ENCODE results near the gene CDHR5. TPM values are rescaled to one million over a fixed set of nuclear protein-coding genes. Genes with fewer than 3 reads are reported as not detected.
A peak's percentile ranks its signal among the peaks of the same experiment; 100 is the strongest.

CDHR5 gene
- total RNA-seq, 1 experiment from 2014 or later: not detected

- H3K27ac ChIP-seq (ENCODE audit: low read depth, low read length, poor library complexity, severe bottlenecking): peak overlapping the region; percentile 88
- no TSS peak for BruUV-seq (replicated peaks)
- H3K27me3 ChIP-seq (replicated peaks; ENCODE audit: insufficient read depth, low read depth, low read length, poor library complexity): no peaks in the 10 kb centered on the region
- H3K4me3 ChIP-seq (ENCODE audit: low read depth, low read length, poor library complexity, severe bottlenecking): peak overlapping the region; percentile 64
- CTCF ChIA-PET: interaction anchor here (0.6 kb wide), 1 partner anchor 218 kb away, joined by 3 read pairs; no protein-coding TSS in a partner anchor
- DNase-seq (ENCODE audit: low spot score): peak; percentile 96
- no peak for TF ChIP-seq EZH2 (IDR thresholded peaks at IDR 0.05; ENCODE audit: borderline replicate concordance, low read depth, low read length, poor library complexity, severe bottlenecking)
- no peak for TF ChIP-seq CTCF (conservative IDR thresholded peaks at IDR 0.05; ENCODE audit: low read depth, low read length)
- POLR2A ChIA-PET (ENCODE audit: low non-redundant PET): no interaction called here
- intact Hi-C loops (cut with micrococcal nuclease; ENCODE audit: unreplicated experiment): no loop called here
- H3K36me3 ChIP-seq (ENCODE audit: insufficient read depth, low read length, poor library complexity, severe bottlenecking): no peaks in the 10 kb centered on the region
- H3K4me1 ChIP-seq (ENCODE audit: insufficient read depth, low read length, poor library complexity, severe bottlenecking): no peaks in the 10 kb centered on the region
- H3K9me3 ChIP-seq (ENCODE audit: low read depth, low read length, poor library complexity, severe bottlenecking): no peaks in the 10 kb centered on the region
Measured at GRCh38 chr11:568306-569157, 56.2 kb downstream of the CDHR5 start.

- TF ChIP-seq EZH2 (IDR thresholded peaks at IDR 0.05; ENCODE audit: borderline replicate concordance, low read depth, low read length, poor library complexity, severe bottlenecking) (no peak), CTCF (conservative IDR thresholded peaks at IDR 0.05; ENCODE audit: low read depth, low read length) (no peak)
- peak overlapping the region; percentile 64 for H3K4me3 ChIP-seq (ENCODE audit: low read depth, low read length, poor library complexity, severe bottlenecking)
- DNase-seq (ENCODE audit: low spot score): no peak
- BruUV-seq (replicated peaks): no TSS peak
- peak overlapping the region; percentile 42 for H3K27ac ChIP-seq (ENCODE audit: low read depth, low read length, poor library complexity, severe bottlenecking)
- H3K27me3 ChIP-seq (replicated peaks; ENCODE audit: insufficient read depth, low read depth, low read length, poor library complexity): no peaks in the 10 kb centered on the region
- H3K36me3 ChIP-seq (ENCODE audit: insufficient read depth, low read length, poor library complexity, severe bottlenecking): no peaks in the 10 kb centered on the region
- no peaks in the 10 kb centered on the region for H3K4me1 ChIP-seq (ENCODE audit: insufficient read depth, low read length, poor library complexity, severe bottlenecking)
- ChIA-PET CTCF (no interaction called here), POLR2A (ENCODE audit: low non-redundant PET) (no interaction called here)
- no peaks in the 10 kb centered on the region for H3K9me3 ChIP-seq (ENCODE audit: low read depth, low read length, poor library complexity, severe bottlenecking)
- intact Hi-C loops (cut with micrococcal nuclease; ENCODE audit: unreplicated experiment): no loop called here
Measured at GRCh38 chr11:567629-568292, 57.0 kb downstream of the CDHR5 start.

- ChIA-PET POLR2A (ENCODE audit: low non-redundant PET) (no interaction called here), CTCF (no interaction called here)
- H3K27me3 ChIP-seq (replicated peaks; ENCODE audit: insufficient read depth, low read depth, low read length, poor library complexity): no peaks in the 10 kb centered on the region
- no TSS peak for BruUV-seq (replicated peaks)
- intact Hi-C loops (cut with micrococcal nuclease; ENCODE audit: unreplicated experiment): no loop called here
- H3K4me1 ChIP-seq (ENCODE audit: insufficient read depth, low read length, poor library complexity, severe bottlenecking): no peaks in the 10 kb centered on the region
- H3K27ac ChIP-seq (ENCODE audit: low read depth, low read length, poor library complexity, severe bottlenecking): no peak overlapping the region
- no peaks in the 10 kb centered on the region for H3K9me3 ChIP-seq (ENCODE audit: low read depth, low read length, poor library complexity, severe bottlenecking)
- H3K36me3 ChIP-seq (ENCODE audit: insufficient read depth, low read length, poor library complexity, severe bottlenecking): no peaks in the 10 kb centered on the region
- DNase-seq (ENCODE audit: low spot score): no peak
- H3K4me3 ChIP-seq (ENCODE audit: low read depth, low read length, poor library complexity, severe bottlenecking): peak overlapping the region; percentile 64
- TF ChIP-seq EZH2 (IDR thresholded peaks at IDR 0.05; ENCODE audit: borderline replicate concordance, low read depth, low read length, poor library complexity, severe bottlenecking): no peak
- TF ChIP-seq CTCF (conservative IDR thresholded peaks at IDR 0.05; ENCODE audit: low read depth, low read length): no peak
Measured at GRCh38 chr11:567011-567628, 57.6 kb downstream of the CDHR5 start.

Small RNAs within 50 kb of the gene (microRNA-seq; reads per million reads assigned to microRNA genes)
- gene MIR210: 163 reads per million, percentile 69 among the genes with 10 or more reads in this experiment

Other genes starting within 250 kb of the CDHR5 start
- not detected in 2 replicates for gene PKP3, start 230.7 kb downstream of the CDHR5 start, total RNA-seq (2021)
- gene SIGIRR, start 210.0 kb downstream of the CDHR5 start, total RNA-seq (2021): 16.6 and 17.6 TPM in 2 replicates
- 0.26 TPM in 1 of 2 replicates, not detected in the other for gene ANO9, start 182.9 kb downstream of the CDHR5 start, total RNA-seq (2021)
- 33.5 and 37.6 TPM in 2 replicates for gene PTDSS2, start 174.7 kb downstream of the CDHR5 start, total RNA-seq (2021)
- gene RNH1, start 117.7 kb downstream of the CDHR5 start, total RNA-seq (2021): 94.6 and 95.4 TPM in 2 replicates
- gene HRAS, start 89.4 kb downstream of the CDHR5 start, total RNA-seq (2021): 82.8 and 90.2 TPM in 2 replicates
- 2.1 and 2.5 TPM in 2 replicates for gene LRRC56, start 87.4 kb downstream of the CDHR5 start, total RNA-seq (2021)
- gene LMNTD2, start 64.2 kb downstream of the CDHR5 start, total RNA-seq (2021): 1.1 and 1.7 TPM in 2 replicates
- 4.6 and 6.2 TPM in 2 replicates for gene RASSF7, start 64.0 kb downstream of the CDHR5 start, total RNA-seq (2021)
- 40.2 and 43.0 TPM in 2 replicates for gene PHRF1, start 48.5 kb downstream of the CDHR5 start, total RNA-seq (2021)
- 8.7 and 8.8 TPM in 2 replicates for gene IRF7, start 9.0 kb downstream of the CDHR5 start, total RNA-seq (2021)
- gene SCT, start 2.2 kb upstream of the CDHR5 start, total RNA-seq (2021): 1.1 TPM in 1 of 2 replicates, not detected in the other
- gene DRD4, start 12.3 kb upstream of the CDHR5 start, total RNA-seq (2021): 3.0 and 3.7 TPM in 2 replicates
- gene DEAF1, start 70.3 kb upstream of the CDHR5 start, total RNA-seq (2021): 56.3 and 56.7 TPM in 2 replicates
- 13.6 and 17.6 TPM in 2 replicates for gene TMEM80, start 70.9 kb upstream of the CDHR5 start, total RNA-seq (2021)
- 0.66 and 0.90 TPM in 2 replicates for gene EPS8L2, start 81.3 kb upstream of the CDHR5 start, total RNA-seq (2021)
- gene TALDO1, start 122.5 kb upstream of the CDHR5 start, total RNA-seq (2021): 173 and 175 TPM in 2 replicates
- 81.3 and 82.9 TPM in 2 replicates for gene GATD1, start 152.5 kb upstream of the CDHR5 start, total RNA-seq (2021)
- gene CEND1, start 165.1 kb upstream of the CDHR5 start, total RNA-seq (2021): 0.24 and 0.52 TPM in 2 replicates
- 33.3 and 38.1 TPM in 2 replicates for gene SLC25A22, start 173.3 kb upstream of the CDHR5 start, total RNA-seq (2021)
- 20.6 and 23.9 TPM in 2 replicates for gene PIDD1, start 180.3 kb upstream of the CDHR5 start, total RNA-seq (2021)
- 1,325 and 1,354 TPM in 2 replicates for gene RPLP2, start 185.0 kb upstream of the CDHR5 start, total RNA-seq (2021)
- 45.0 and 45.4 TPM in 2 replicates for gene PNPLA2, start 194.0 kb upstream of the CDHR5 start, total RNA-seq (2021)
- gene CRACR2B, start 203.0 kb upstream of the CDHR5 start, total RNA-seq (2021): 0.90 and 1.1 TPM in 2 replicates
- gene CD151, start 208.0 kb upstream of the CDHR5 start, total RNA-seq (2021): 123 and 127 TPM in 2 replicates
- gene POLR2L, start 217.6 kb upstream of the CDHR5 start, total RNA-seq (2021): 88.7 and 117 TPM in 2 replicates
- 17.5 and 20.4 TPM in 2 replicates for gene TSPAN4, start 217.9 kb upstream of the CDHR5 start, total RNA-seq (2021)